Measurements from ENCODE around the gene GFOD2.

GFOD2 gene

DNA sequence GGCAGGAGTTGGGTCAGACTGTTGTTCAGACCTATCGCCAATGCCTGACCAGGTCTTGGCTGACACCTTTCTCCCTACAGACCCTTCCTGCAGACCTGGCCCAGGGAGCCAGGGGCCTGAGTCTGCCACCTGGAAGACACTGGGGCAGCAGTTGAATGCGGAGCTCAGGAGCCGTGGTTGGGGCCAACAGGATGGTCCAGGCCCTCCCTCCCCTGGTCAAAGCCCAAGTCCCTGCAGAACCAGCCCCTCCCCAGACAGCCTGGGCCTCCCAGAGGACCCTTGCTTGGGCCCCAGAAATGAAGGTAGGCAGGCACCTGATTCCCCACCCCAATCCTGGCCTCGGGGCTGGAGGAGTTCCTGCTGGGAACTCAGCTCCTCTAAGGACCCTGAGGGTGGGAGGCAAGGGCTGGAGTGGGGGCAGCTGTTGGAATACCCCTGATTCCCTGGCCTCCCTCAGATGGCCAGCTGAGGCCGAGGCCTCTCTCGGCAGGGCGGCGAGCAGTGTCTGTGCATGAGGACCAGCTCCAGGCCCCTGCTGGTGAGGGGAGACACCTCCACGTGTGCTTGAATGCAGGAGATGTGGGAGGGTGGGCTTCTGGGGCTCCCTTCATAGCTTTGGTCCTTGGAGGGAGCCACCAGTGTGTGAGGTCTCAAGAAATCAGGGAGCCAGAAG is 62.6 kb downstream of the GFOD2 start:
- no peak for DNase-seq

DNA sequence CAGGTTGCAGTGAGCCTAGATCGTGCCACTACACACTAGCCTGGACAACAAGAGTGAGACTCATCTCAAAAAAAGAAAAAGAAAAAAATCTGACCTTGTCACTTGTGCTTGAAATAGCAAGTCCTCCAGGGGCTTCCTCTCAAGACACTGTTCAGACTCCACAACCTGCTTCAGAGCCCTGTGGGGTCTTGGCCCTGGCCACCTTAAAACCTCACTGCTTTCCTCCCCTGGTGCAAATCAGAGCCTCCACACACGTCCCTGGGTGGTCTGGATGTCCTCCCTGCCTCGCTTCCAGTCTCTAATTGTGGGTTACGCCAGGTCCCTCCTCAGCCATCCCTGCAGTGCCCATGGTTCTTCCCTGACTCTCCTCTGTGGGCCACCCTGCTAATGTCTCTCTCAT is 63.8 kb downstream of the GFOD2 start:
- DNase-seq = no peak

DNA sequence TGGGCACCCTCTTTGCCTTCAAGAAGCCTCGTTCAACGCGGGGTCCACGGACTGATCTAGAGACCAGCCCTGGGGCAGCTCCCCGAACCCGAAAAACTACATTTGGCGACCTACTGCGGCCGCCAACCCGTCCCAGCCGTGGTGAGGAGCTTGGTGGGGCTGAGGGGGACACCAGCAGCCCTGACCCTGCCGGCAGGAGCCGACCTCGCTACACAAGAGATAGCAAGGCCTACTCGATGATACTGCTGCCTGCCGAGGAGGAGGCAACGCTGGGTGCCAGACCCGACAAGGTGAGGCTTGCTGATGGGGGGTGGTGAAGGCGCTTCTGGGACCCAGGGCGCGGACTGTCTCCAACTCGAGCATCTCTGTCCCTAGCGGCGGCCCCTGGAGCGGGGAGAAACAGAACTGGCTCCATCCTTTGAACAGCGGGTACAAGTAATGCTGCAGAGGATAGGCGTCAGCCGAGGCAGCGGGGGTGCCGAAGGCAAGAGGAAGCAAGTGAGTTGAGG is 64.7 kb downstream of the GFOD2 start:
- DNase-seq = no peak

DNA sequence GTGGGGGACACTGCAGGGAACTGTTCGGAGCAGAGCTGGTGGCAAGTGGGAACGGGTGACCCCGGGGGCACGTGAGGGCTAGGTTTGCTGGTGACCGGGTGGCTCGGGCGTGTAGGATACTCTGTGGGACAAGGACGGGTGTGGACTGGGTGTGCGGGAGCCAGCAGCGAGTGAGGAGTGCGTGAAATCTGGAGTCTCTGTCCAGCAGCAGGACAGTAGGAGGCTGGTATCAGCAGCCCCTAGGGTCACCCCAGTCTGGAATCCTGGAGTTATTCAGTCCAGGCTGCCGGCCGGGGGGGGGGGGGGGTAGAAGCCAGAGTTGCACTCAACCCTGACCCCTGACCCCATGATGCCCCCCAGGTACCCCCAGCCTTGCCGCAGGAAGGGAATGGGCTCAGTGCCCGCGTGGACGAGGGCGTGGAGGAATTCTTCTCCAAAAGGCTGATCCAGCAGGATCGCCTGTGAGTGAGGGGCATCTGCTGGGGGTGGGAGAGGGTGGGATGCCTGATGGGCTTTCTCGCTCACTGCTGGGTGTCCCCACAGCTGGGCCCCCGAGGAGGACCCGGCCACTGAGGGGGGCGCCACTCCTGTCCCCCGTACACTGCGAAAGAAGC is 65.2 kb downstream of the GFOD2 start:
- DNase-seq = no peak

DNA sequence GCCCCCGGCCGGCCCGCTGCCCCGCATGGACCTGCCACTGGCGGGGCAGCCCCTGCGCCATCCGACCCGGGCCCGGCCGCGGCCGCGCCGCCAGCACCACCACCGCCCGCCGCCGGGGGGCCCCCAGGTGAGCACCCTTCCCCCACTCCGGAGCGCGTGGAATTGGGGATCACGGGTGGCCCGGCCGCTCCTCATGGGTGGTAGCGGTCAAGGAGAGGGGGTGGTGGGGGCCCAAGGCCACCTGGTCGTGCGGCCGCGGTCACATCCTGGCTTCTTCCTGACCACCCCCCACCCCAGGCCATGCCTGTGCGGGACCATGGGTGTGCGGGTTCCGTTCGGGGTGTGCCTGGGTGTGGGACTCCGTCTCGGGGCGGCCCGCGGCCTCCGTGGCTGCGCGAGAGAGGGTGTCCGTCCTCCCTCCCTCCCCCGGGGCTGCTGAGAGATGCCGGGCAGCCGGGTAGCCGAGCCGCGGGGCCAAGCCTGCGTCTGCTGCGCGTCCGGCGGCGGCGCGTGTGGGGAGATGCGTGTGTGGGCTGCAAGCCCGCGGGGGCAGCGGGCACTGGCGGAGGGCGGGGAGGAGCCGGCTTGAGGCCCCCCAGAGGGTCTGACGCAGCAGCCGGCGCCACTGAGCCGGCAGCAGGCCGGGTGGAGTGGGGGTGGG is 65.9 kb downstream of the GFOD2 start:
- no peak for DNase-seq

DNA sequence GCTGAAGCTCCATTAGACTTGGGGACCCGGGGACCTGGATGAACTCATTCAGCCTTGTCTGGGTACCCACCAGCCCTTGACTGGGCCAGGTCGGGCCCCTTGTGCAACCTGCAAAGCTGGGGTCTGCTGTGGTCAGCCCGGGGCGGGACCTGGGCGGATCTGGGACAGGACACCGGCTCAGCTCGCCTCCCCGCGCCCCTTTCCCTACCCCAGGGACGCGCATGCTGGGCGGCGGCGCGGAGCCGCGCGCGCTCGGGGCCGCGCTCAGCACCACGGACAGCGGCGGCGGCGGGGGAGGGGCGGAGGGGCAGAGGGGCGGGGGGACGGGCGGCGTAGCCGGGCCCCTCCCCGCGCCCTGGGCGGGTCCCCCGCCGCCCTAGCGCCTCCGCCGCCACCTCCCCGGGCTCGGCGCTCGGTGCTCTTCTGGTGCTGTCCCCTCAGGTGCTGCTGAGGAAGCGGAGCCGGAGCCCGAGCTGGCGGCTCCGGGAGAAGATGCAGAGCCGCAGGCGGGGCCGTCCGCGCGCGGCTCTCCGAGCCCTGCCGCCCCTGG is 66.5 kb downstream of the GFOD2 start:
- peak; percentile 35 for DNase-seq

DNA sequence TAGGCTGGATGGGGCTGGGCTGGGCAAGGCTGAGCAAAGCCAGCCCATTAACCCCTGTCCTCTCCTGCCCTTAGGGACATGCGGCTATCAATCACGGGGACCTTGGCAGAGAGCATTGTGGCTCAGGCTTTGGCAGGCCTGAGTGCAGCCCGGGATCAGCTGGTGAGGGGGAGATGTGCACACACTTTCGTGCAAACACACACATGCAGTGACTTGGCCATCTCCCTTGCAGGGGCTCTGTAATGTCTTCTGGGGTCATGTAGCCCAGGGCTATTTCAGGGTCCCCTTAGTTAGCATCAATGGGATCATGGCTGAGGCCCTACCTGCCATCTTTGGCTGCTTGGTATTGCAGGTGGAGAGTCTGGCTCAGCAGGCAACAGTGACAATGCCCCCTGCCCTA is 67.3 kb downstream of the GFOD2 start:
- no peak for DNase-seq

DNA sequence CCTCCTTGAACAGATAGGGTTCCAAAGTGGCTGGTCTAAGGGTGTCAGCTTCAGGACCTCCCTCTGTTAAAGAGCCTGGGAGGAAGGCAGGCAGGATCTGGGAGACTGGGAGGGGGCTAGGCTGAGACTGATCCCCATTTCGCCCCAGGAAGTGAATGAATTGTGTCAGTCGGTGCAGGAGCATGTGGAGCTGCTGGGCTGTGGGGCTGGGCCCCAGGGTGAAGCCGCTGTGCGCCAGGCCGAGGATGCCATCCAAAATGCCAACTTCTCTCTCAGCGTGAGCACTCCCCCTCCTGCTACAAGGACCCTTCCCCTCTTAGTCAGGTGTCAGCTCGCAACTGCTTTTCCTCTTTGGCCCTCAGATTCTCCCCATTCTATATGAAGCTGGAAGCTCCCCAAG is 68.1 kb downstream of the GFOD2 start:
- no peak for DNase-seq

DNA sequence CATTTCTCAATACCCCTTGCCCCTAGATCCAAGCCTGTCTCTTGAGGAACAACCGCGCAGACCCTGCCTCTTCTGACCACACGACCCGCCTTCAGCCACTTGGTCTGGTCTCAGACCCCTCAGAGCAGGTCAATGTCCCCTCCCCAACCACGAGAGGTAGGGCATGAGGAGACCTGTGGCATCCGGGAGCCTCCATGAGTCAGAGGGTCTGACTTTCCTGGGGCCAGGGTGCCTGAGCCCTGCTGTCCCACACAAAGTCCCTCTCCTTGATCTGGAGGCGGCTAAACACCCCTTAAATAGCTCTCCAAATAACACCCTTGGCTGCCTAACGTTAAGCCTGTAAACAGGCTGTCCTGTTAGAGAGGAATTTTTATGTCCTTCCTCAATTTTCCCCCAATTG is 69.1 kb downstream of the GFOD2 start:
- no peak for DNase-seq

DNA sequence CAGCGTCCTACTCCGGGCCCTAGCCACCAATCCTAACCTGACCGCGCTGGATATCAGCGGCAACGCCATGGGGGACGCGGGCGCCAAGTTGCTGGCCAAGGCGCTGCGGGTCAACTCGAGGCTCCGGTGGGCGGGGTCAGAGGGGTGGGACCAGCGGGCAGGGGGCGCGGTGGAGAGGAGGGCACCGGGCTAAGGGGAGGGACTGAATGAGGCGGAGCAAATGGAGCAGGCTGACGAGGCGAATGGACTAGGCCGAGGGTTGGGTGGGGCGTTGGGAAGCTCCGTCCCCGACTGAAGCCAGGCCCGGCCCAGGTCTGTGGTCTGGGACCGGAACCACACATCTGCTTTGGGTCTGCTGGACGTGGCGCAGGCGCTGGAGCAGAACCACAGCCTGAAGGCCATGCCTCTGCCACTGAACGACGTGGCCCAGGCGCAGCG is 69.6 kb downstream of the GFOD2 start:
- no peak for DNase-seq

DNA sequence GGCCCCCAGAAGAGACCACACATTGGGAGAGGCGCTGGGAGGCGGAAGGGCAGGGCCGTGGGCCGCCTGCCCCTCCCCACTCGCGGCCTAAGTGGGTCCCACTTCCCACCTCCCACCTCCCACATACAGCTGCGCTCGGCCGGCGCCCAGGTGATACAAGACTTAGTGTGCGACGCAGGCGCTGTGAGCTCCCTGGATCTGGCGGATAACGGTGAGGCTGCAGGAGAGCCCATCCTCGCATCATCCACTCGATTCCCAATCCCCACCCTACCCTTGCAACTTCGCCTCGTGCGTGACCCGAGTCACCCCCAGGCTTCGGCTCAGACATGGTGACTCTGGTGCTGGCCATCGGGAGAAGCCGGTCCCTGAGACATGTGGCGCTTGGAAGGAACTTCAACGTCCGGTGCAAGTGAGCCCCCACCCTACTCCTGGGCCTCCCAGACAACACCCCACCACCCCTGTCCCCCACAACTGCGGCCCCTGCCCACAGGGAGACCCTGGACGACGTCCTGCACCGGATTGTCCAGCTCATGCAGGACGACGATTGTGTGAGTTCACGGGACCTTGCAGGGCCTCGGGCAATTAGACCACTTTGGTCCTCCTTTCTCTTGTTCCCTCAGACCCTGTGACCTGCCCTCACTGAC is 70.2 kb downstream of the GFOD2 start:
- DNase-seq = no peak

DNA sequence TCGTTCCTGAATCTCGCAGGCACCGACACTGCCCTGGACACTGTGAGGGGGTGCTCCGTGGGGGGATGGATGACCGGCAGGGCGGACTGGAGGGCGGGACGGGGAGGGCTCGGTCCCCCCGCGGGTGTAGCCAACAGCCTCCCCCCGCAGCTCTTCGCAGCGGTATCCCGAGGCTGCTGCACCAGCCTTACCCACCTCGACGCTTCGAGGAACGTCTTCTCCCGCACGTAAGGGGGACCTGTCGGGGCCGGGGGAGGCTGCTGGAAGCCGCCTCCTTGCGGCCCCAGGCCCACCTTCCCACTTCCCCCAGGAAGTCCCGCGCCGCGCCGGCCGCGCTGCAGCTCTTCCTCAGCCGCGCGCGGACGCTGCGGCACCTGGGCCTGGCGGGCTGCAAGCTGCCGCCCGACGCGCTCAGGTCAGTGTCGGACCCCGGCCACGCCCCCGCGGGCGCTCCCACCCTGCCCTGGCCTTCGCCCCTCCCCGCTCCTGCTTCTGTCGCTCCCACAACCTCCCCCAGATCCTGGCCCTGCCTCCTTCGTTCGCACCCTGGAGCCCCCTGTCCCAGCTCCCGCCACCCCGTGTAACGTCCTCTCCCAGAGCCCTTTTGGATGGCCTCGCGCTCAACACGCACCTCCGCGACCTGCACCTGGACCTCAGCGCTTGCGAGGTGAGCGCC is 70.9 kb downstream of the GFOD2 start:
- DNase-seq = no peak

DNA sequence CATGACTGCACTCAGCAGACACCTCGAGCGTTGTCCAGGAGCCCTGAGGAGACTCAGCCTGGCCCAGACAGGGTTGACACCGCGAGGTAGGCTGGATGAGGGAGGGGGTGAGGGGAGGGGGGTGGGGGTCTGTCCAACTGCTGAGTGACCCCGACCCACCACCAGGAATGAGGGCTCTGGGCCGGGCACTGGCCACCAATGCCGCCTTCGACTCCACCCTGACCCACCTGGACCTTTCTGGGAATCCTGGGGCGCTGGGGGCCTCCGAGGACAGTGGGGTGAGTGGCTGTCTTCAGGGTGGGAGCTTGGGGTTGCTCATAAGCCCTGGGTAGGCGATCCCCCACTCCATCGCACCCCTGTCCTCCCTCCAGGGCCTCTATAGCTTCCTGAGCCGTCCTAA is 71.4 kb downstream of the GFOD2 start:
- DNase-seq = no peak

DNA sequence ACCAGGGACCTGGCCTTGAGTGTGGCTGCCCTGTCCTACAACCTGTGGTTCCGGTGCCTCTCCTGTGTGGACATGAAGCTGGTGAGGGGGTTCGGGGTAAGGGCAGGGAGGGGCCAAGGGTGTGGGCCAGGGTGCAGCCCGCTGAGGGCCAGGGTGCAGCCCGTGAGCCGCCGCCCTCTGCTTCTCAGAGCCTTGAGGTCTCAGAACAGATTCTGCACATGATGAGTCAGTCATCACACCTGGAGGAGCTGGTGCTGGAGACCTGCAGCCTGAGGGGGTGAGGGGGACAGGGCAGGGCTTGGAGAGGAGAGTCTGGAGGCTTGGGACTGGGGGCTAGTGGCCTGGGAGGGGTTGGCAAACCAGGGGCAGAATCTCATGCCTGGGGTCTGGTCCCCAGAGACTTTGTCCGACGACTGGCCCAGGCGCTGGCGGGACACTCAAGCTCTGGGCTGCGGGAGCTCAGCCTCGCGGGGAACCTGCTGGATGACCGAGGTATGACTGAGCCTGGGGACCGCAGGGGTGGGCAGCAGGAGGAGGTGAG is 71.9 kb downstream of the GFOD2 start:
- no peak for DNase-seq

DNA sequence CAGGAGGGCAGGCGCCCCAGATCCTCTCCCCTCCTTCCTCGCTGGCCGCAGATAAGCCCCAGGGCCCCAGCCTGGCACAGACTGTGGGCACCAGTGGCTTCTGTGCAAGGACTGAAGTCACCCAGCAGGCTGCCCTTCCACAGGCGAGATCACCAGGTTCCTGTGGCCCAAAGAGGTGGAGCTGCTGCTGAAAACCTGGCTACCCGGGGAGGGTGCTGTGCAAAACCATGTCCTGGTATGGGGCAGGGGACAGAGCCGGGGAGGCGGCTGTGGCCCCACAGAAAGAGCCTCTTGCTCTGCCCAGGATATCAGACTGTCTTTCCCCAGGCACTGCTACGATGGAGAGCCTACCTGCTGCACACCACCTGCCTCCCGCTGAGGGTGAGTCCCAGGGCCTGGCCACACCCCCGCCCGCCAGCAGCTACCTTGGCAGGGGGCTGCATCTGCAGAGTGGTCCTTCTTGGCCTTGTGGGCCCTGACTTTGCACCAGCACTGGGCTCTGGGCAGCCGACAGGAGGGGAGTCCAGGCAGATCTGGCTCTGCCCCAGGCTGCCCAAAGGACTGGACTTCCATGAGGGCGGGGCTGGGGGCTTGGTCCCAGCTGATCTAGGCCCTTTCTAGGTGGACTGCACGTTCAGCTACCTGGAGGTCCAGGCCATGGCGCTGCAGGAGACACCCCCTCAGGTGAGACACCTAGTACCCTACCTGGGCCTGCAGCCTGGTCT is 73.6 kb downstream of the GFOD2 start:
- no peak for DNase-seq

DNA sequence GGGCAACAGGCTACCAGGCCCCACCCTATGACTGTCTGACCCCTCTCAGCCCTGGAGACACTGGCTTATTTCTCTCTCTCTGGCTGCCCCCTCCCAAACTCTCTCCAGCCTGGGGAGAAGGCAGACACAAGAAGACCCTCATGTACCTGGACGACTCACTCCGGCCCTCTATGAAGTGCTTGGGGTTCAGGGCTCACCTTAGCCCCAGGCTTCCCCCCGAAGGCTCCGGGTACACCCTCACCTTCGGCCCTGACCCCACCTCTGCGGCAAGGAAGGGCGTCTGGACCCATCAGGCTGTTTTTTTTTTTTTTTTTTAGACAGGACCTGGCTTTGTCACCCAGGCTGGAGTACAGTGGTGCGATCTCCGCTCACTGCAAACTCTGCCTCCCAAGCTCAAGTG is 75.1 kb downstream of the GFOD2 start:
- DNase-seq = no peak

DNA sequence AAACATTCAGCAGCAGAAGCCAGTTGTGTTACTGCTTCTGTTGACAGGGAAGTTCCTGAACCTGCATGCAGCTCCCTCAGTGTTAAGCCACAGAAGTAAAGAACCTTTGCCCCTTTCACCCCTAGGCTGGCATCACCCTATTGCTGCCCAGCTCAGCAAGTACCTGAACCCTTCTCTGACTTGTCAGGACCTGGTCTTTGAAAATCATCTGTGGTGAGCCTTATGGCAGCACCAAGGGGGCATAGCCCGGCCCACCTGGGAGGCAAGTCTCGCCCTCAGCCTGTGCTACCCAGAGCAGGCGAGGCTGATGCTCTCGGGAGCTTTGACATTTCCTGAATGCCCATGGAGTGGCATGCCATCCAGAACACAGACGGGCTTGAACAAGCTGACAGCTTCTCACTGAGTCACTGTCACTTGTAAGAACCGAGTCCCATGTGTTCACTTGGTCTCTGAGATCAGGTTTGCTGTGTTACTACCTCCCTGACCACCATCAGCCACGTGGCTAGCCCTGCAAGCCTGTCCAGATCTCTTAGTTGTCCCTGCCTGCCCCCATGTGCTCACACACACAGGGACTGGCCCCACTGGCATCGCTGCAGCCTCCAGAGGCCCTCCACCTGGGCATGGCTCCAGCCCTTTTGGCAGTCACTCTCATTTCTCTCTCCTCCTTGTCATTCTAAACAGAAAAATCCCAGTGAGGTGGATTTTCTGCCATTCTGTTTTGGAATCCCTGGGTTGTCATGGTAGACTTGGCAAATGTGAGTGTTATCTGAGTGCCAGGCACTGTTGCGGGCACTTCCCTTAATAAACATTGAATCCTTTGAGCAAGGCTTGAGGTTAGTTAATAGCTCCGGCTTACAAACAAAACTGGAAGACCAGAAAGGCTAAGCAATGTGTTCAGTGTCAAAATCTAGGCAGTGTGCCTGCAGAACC is 77.1 kb downstream of the GFOD2 start:
- no peak for DNase-seq

DNA sequence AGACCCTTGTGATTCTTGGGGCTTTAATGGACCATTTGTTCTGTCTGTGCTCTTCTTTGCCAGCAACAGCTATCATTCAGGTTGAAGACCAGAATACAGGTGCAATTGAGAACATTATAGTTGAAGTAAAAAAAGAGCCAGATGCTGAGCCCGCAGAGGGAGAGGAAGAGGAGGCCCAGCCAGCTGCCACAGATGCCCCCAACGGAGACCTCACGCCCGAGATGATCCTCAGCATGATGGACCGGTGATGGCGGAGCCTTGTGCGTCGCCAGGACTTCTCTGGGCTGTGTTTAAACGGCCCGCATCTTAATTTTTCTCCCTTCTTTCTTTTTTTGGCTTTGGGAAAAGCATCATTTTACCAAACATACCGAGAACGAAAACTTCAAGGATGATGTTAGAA is 81.5 kb downstream of the GFOD2 start:
- no peak for DNase-seq

DNA sequence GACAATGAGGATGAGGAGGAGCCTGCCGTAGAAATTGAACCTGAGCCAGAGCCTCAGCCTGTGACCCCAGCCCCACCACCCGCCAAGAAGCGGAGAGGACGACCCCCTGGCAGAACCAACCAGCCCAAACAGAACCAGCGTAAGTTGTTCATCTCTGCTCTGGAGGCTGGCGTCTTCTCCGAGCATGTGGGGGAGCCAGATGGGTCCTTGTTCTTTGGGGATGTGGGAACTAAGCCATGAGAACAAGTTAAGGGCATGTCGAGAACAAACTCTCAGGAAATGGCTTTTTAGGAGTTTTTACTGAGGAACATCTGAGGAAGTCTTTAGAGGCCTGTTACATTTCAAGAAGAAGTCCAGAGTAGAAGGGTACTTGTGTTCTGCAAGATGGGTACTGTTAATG is 82.4 kb downstream of the GFOD2 start:
- no peak for DNase-seq

DNA sequence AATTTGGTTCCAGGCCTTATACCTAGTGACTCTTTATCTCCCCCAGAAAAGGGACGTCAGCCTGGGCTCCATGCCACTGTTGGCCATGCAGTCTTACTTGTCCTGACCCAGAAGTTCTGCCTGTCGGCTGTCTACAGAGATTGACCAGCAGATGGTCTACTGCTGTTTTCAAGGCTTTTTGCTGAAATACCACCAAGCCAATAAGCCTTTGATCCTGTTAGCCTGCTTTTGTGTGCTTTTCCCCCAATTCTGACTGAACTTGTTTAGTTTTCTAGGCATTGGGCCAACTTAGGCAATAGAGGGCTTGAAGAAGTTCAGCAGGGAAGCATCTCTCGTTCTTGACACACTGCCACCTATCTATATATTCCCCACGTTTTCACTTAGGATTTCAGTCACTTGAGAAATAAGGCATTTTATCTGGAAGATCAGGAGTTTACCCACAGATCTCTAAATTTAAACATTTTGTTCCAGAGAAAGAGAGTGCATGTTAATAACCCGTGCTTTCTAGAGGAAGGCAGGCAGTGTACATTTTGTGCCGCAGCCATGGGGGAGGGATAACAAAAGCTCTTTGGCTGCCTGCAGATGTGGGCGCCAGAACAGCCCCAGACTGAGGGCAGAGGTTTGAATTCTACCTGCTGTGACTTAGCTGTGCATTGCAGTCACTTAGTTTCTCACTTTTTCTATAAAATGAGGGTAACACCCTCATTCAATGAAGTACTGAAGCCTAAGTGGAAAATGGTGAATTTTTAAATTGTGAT is 86.5 kb downstream of the GFOD2 start:
- DNase-seq = no peak

Measured in NCI-H2171 (cell line).